Hematopoietic multipotent progenitor cell treated with erythropoietin and hydrocortisone succinate and interleukin-3 and kit ligand, for 8 days (in vitro differentiated cells): ENCODE results near the gene NUDCD2.
A peak's percentile ranks its signal among the peaks of the same experiment; 100 is the strongest.

ENCODE experiments used
- DNase-seq: peaks from one replicate; pipeline ENCODE4 v3.0.0-alpha.2; 2015

Gene NUDCD2, protein sequence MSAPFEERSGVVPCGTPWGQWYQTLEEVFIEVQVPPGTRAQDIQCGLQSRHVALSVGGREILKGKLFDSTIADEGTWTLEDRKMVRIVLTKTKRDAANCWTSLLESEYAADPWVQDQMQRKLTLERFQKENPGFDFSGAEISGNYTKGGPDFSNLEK

DNA sequence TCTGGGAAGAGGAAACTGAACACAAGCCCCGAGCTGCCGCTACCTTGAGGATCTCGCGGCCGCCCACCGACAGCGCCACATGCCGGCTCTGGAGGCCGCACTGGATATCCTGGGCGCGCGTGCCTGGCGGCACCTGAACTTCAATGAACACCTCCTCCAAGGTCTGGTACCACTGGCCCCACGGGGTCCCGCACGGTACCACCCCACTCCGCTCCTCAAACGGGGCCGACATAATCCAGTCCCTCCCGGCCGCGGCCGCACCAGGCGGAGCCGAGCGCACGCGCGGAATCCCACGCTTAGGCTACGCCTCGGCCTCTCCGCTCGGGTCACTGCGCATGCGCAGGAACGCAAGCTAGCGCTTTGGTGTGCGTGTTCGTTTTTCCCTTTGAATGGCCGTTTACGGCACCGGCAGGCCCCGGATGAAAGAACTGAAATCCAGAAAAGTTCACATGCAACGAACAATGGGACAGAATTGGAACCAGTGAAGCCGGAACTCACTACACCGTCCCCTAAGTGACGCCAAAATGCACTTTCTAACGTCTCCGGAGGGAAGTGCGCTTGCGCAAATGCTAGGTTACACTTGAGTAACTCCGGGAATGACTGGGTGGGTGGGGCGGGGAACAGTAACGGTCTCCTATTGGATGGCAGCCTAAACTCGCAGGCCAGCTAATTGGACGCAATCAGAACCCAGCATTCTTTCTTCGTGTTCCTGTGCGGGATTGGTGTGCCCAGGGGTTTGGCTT, at the start of gene NUDCD2:
Gene NUDCD2, minus strand, starts transcription at position 284 of the 743 bp plus-strand sequence. Its CDS starts 52 bp downstream, at position 232.
- peak; percentile 99 for DNase-seq

DNA sequence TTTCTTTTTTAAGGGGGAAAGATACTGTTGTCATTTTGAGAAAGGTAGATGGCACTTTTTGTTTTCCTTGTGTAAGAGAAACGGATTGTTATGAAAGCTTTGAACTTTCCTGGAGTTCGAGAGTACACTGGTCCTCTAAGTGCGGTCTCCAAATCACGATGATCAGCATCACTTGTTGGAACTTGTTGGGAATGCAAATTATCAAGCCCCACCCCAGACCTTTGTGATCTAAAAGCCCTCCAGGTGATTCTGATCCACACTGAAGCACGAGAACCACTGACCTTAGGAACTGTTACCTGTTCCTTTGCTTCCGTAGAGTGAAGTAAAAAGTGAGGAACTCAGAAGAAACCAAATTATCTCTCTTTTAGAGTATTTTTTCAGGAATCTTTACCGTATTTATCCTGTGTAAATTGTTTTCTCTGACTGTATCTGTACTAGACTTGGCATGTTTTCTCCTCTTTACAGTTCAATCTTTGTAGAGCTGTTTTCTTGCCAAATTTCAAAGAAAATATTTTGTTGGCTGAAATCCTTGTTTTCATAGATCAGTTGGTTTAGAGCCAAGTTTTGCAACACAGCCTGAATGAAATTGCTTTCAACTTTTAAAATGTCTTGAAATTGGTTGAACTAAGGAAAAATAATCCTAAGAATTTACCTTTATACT, 49.5 kb upstream of the NUDCD2 start:
- DNase-seq = peak; percentile 13

DNA sequence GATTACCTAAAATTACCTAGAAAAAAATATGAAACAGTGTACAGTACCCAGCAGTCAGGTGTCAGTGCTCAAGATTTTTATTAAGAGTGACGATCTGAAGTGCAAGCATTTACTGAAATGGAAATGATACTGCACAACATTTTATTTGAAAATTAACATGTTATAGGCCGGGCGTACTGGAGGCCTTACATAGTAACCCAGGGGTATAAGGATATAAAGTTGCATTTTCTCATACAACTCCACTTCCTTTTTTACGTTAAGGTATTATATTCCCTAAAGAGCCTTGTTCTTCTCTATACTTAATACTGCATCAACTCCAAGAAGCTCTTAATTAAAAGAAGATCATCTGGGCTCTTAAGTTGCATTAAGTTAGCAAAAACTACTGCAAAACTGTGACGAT, 48.9 kb upstream of the NUDCD2 start:
- DNase-seq = no peak

DNA sequence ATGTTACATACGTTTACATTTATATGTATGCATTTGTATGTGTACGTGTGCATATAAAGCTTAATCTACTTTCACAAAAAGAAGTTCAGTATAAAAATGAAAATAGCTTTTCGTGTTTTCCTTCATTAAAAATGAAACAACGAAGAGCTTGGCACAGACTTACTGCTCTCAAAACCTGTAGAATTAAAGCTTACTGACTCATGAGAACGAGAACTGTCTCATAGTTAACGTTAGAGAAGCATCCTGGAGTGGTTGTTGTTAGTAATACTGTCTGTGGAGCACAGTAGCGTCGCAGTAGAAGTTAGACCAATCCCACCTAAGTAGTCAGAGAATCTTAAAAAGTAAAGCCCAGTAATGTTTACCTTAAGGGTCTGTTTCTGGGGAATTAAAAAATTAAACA, 46.8 kb upstream of the NUDCD2 start:
- peak; percentile 18 for DNase-seq

DNA sequence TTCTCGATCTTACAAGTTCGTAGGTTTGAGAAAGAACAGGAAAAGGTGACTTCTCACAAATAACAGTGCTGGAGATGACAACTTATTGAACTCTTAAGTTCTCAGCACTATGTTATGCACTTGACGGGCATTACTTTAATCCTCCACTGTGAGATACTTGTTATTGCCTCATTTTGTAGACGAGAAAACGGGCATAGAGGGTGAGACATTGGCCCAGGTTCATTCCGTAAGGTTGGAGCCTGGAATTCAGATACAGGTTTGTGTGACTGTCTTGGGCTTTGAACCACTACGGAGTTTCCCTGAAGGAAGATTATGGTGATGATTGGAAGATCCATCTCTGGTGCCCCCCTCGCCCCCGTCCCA, 46.2 kb upstream of the NUDCD2 start:
- no peak for DNase-seq

DNA sequence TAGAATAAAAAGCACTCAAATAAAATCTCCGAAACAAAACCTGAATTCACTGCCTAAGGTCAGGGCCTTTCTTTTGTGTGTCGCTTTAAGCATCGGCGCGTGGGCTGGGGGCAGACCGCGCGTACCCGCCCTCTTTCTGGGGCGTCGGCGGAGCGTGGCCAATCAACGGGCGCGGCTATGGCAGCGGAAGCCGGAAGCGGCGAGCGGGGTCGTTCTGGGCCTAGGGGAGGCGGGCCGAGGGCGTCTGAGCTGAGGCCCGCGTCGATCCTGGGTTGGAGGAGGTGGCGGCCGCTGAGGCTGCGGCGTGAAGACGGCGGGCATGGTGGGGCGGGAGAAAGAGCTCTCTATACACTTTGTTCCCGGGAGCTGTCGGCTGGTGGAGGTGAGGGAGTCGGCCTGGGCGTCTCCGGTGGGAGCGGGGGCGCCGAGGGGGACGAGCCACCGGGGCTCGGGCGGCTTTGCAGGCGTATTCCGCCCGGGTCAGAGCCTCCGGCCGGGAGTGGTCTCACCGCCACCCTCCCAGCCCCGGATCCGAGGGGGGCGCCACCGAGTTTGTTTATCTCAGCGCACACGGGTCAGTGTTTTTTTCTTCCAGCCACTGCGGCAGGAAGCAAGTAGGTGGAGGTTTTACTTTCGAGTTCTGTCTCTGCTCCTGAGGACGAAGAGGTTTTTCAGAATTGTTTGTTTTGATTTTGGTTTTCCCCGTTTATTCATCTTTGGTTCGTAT, 45.6 kb upstream of the NUDCD2 start, which contains the start of gene MAT2B:
Gene MAT2B, plus strand, starts transcription at position 252 of the 727 bp plus-strand sequence. Its CDS starts 68 bp downstream, at position 320.
- DNase-seq = peak; percentile 96

DNA sequence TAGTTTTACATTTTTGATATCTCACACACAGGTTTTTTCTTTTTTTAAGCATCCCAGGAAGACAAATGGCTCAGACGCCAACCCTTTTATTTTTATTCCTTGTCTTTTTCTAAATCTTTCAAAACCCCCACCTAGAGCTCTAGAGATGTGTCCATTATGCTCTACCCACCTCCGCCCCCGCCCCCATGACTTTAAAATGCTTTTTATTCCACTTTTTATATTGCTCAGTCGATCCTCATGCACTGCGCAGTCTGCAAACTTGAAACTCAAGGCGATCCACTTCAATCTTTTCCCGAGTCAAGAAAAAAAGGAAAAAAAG, 45.1 kb upstream of the NUDCD2 start:
- no peak for DNase-seq

DNA sequence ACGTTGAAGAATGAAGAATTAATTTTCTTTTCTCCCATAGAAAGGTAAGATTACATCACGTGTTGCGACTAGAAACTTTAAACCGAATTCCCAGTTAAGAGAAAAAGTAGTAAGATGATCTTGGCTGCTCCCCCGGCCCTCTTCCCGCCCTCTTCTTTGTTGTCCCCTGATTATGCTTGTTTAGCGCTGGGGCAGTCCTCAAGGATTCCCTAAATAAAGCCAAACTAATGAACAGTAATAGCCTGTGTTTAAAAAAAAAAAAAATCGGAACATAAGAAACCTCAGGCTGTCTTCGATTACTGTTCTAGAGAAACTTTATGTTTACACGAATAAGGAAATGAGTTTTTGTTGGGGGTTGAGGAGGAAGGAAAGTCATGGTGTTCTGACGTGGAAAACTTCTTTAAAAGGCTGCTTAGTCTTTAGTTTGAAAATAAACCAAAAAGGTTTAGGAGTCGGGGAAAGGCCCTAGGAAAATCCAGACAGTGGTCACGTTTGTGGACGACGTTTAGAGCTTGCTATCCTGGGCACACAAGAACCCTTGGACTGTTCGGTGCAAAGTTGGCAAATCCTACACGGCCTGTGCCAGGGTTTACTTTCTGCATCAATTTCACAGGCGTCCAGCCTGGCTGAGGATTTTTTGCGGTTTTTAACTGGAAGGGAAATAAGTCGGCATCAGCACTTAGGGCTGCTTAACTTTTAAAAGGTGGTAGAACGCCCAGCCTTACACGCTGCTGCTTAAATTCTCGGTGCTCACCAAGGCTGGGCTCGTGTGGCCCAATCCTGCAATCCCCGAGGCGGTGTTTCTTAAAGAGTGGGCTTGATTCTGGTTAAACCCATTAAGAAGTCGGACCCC, 44.4 kb upstream of the NUDCD2 start:
- peak; percentile 69 for DNase-seq

DNA sequence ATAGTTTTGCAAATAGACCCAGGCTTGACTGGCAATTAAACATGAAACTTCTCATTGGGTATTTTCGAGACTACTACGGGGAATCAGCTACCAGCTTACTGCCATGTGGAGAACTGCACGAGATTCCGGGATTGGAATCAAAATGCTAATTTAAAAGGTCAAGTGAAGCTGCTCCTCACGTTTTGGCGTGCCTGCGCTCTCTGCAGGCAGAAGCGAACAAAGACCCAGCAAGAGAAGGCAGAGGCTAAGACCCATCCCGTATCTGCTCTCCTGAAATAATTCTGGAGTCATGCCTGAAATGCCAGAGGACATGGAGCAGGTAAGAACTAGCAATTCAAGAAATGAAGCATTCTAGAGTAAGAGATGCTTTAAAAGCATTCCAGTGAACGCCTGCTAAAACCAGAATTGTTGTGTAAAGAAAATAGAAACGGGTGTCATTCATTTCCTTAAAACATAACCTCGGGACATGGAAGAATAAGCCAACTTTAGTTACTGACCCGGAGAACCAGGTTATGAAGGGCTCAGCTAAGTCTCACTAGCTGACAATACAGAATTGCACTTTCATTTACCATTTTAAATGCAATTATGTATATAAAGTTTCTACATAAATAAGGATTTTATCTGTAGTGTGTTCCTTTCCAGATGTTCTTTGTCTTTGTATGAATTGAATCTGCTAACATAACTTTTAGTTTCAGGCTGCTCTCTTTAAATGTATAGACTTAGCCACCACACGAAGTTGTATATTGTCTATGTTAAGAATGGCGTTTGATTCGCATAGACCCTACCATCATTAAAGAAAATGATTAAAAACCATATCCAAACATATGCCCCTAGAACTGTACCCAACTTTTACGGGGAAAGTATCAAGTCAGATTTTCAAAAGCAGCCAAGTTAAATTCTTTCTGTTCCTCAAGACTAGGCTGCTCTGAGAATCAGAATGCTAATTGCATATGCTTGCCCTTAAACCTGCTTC, 43.5 kb upstream of the NUDCD2 start:
- DNase-seq = peak; percentile 90

DNA sequence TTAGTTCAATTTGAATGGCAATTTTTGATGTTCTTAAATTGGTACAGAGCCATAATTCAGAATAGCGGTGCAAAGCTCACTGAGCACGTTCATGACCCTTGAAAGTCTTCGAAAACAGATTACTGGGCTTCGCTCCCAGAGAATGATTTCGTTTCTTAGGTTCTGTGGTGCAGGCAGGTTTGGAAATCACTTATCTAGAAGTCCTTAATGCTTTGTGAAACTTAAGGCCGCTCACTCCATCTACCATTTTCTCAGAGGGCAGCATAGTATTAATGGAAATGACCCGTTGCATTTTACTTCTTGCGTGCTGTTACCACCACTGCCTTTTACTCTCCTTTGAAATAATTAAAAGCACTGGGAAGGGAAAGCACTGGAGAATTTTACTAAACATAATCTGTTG, 42.6 kb upstream of the NUDCD2 start:
- no peak for DNase-seq

DNA sequence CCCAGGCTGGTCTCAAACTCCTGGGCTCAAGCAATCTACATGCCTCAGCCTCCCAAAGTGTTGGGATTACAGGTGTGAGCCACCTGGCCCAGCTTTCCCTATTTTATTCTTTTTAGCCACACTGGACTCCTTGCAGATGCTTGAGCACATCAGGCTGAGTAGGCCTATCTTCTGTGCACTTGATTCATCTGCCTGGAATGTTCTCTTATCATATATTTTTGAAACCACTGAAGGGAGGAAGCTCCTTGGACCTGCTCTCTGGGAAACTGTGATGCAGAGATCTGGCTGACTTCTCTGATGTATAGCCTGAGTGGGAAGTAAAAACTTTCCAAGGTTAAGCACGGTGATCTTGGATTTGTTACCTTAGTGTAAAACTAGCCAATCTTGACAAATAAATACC, 39.0 kb upstream of the NUDCD2 start:
- DNase-seq = no peak

DNA sequence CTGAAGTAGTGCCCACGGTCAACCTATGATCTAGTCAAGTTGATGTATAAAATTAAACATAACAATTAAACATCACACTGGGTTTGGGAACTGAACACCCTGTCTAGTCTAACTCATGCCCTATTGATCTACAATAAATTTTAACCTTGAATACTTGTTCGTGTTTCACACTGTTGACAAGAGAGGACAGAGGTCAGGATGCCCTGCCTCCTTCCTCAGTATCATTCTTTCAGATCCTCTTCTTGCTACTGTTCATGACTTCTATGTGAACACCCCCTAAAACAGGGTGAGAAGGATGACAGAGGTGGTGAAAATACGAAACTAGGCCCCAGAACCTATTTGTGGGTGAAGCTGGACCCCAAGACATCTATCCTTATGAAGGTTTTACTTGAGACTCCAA, 37.4 kb upstream of the NUDCD2 start:
- no peak for DNase-seq

DNA sequence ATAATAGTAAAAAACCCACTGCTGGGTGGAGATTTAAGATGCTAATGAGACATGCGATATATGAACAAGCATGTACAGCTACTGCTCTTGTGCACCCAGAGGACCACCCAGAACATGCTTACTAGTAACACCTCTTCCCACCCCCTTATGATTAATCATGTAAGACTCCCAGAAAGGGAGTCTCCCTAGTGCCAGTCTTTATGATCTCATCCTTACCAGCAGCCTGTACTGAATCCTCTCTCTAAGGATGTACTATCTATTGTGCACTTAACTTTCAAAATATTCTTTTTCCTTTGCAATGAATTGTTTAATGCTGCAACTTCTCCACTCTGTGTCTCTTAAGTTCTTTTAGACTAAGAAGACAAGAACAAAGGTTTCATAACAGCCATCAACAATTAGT, 36.4 kb upstream of the NUDCD2 start:
- DNase-seq = no peak

DNA sequence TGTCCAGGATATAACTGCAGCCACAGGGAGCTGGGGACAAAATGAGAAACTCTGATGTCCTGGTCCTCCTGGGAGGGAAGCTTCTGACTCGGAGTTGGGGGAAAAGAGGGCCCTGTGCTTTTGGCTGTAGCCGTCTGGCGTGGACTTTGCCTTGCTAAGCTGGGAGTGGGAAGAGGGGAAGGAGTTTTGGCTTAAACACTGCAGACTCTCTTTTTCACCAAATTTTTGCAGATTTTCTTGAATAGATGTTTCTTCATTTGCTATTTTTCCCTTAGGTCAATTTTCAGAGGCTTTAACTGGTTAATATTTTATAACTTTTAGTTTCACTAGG, 29.8 kb upstream of the NUDCD2 start:
- no peak for DNase-seq

DNA sequence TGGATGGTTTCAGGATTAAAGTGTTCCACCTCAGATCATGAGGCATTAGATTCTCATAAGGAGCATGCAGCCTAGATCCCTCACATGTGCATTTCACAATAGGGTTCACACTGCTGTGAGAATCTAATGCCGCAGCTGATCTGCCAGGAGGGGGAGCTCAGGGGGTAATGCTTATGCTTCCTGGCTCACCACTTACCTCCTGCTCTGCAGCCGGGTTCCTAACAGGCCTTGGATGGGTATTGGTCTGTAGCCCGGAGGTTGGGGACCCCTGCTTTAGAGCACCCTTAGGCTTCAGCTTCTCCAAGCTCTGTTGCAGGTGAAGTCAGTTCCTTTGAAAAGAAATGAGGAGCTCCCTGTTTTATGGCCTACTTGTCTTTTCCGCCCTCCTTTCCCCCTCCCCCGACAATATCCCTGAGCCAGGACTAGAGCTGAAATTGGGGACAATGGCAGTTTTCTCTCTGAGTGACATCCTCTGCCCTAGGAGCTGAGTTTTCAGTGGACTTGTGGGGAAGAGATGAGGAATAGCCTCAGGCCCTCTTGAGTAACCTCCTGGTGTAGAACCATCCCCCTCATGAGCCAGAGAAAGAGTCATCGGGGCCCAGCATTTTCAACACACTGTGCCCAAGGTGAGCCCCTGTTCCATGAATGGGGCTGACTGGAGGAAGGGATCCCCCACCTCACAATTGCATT, 29.3 kb upstream of the NUDCD2 start:
- DNase-seq = peak; percentile 48

DNA sequence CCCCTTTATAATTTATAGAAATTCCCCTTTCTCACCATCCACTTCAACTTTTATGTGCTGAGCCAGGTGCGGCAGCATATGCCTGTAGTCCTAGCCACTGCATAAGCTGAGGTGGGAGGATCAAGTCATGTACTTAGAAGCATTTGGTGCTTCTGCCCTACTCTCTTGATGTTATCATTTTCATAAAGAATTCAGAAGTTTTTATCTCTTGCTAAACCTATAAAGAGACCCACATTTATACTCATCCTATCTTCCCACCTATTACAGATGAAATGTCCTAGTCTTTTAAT, 19.0 kb upstream of the NUDCD2 start:
- no peak for DNase-seq

DNA sequence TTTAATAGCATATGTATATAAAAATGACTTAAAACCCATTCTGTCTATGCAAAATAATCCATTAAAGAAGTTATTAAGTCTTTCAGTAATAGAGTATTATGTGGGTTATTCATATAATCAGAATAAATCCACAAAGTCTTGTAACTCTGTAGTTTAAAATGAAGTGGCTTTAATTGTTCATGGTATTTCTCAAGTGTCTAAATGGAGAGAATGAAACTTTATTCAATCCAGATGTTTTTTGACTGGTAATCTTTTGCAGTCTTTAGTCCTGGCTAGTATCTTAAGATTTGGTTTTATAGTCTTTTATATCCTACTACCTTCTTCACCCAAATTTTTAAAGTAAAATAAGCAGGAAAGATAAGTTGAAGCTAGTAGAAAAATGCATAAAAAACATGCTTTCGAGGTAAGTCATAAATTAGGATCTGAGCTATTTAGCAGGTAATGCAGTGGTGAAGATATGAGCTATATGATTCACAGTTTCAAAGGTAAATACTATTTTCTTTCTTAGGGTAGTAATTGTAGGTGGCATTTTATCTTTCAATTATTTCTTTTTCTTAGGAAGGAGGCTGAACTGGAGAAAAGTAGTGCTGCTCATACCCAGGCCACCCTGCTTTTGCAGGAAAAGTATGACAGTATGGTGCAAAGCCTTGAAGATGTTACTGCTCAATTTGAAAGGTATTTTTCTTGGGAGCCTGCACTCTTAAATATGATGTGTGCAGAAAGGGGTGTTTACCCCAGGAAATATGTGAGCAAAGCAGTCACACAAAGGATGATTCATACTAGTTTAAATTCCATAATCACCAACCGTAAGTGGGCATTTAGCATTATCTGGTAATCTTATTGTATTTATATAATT, 18.5 kb upstream of the NUDCD2 start:
- DNase-seq = no peak

DNA sequence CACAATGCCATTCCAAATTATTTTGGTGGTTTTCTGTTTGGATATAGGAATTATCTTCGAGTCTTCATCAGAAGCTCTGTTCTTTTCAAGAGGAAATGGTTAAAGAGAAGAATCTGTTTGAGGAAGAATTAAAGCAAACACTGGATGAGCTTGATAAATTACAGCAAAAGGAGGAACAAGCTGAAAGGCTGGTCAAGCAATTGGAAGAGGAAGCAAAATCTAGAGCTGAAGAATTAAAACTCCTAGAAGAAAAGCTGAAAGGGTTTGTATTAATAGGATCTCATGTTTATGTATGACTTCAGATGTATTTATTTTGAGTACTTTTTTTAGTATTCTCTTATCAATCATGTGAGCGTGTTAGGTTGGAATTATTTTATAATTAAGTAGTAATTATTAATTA, 15.5 kb upstream of the NUDCD2 start:
- DNase-seq = no peak

DNA sequence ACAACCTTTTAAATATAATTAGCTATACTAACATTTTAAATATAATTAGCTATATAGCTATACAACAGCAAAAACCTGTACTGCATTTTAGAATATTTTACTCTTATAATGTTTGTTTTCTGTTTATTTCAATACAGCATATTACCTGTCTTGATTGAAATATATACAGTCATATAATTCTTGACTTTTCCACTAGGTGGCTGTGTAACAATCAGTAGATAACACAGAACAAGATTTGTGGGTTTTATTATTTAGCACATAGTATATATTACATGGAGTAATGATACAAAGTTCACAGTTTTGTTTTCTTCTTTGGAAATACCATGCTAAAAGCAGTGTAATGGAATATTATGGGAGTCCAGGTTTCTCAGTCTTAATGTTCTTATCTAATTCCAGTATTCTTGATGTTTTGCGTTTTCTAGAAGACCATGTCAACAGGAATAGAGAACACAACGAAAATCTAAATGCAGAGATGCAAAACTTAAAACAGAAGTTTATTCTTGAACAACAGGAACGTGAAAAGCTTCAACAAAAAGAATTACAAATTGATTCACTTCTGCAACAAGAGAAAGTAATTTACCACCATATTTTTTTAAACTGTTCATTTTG, 13.8 kb upstream of the NUDCD2 start:
- peak; percentile 34 for DNase-seq

DNA sequence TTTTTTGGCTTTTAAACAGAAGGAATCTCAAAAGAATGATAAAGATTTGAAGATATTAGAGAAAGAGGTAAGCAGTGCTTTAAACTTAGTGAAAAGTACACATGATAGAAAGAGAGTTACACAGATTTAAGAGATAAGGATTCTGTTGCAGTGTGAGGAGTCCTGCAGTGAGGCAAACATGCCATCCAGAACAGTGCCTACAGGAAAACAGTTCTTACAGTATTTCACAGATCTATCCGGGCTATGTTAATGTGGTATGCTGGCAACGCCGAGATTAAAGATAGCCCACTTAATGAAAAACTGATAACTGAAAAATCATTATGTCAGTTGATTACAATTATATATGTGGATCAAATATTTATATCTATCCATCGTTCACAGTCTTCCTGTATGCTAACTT, 7.8 kb upstream of the NUDCD2 start:
- DNase-seq = no peak
